DOHH2 (cell line): Measurements from ENCODE around the gene SYN1.
A peak's percentile ranks its signal among the peaks of the same experiment; 100 is the strongest.

ENCODE experiments used
- CTCF ChIP-seq: fragments of 200-600 bp; sonication (generic); IDR thresholded peaks from one replicate; pipeline ENCODE4 v1.5.1; 2014; ENCODE audit warnings: antibody characterized with exemption, mild to moderate bottlenecking, low read depth, low read length; ENCODE audit not compliant: poor library complexity, severe bottlenecking
- EZH2phosphoT487 ChIP-seq: fragments of 200-600 bp; sonication (generic); IDR thresholded peaks from 2 replicates; pipeline ENCODE4 v1.6.1; 2017; ENCODE audit warnings: borderline replicate concordance, mild to moderate bottlenecking, antibody characterized with exemption, low read length, moderate library complexity, mixed read lengths

- TF ChIP-seq EZH2phosphoT487 = no peak
- peak; percentile 34 for TF ChIP-seq CTCF
Measured at GRCh38 chrX:47568656-47569295, 50.9 kb downstream of the SYN1 start.
